ENCODE measurements around the gene TAF4. TPM values are rescaled to one million over a fixed set of nuclear protein-coding genes. Genes with fewer than 3 reads are reported as not detected.

Gene TAF4, protein sequence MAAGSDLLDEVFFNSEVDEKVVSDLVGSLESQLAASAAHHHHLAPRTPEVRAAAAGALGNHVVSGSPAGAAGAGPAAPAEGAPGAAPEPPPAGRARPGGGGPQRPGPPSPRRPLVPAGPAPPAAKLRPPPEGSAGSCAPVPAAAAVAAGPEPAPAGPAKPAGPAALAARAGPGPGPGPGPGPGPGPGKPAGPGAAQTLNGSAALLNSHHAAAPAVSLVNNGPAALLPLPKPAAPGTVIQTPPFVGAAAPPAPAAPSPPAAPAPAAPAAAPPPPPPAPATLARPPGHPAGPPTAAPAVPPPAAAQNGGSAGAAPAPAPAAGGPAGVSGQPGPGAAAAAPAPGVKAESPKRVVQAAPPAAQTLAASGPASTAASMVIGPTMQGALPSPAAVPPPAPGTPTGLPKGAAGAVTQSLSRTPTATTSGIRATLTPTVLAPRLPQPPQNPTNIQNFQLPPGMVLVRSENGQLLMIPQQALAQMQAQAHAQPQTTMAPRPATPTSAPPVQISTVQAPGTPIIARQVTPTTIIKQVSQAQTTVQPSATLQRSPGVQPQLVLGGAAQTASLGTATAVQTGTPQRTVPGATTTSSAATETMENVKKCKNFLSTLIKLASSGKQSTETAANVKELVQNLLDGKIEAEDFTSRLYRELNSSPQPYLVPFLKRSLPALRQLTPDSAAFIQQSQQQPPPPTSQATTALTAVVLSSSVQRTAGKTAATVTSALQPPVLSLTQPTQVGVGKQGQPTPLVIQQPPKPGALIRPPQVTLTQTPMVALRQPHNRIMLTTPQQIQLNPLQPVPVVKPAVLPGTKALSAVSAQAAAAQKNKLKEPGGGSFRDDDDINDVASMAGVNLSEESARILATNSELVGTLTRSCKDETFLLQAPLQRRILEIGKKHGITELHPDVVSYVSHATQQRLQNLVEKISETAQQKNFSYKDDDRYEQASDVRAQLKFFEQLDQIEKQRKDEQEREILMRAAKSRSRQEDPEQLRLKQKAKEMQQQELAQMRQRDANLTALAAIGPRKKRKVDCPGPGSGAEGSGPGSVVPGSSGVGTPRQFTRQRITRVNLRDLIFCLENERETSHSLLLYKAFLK
- 2.7 and 3.0 TPM in 2 replicates for total RNA-seq

DNA sequence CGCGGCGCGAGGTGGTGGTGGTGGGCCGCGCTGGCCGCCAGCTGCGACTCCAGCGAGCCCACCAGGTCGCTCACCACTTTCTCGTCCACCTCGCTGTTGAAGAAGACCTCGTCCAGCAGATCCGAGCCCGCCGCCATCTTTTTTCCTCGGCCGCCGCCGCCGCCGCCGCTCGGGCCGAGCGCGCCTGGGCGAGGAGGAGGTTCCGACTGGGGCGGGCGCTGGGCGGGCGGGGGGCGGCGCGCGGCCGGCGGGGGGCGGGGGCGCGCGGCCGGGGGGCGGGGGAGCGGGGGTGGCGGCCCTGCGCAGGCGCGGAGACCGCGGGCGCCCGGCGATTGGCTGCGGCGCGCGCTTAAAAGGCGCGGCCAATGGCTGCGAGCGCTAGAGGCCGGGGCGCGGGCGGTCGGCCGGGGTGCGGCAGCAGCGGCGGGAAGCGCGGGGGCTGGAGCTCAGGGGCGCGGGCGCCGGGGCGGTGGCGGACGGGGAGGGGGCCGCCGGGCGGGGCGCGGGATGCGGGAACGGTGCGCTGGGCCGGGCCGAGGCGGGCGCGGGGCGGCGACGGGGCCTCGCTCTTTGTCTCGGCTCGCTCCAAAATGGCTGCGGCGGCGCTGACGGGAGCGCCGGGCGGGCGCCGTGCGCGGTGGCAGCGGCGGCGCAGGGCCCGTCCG, at the start of gene TAF4:
TAF4 (minus strand) TSS at position 208 of the 665 bp plus-strand sequence; CDS start at position 137, 71 bp downstream.

Other genes with a start within 250 kb of the TAF4 start
- gene LSM14B, start 56.6 kb upstream of the TAF4 start, total RNA-seq = 44.8 and 47.5 TPM in 2 replicates
- 311 and 391 TPM in 2 replicates for gene PSMA7, start 77.5 kb upstream of the TAF4 start, total RNA-seq
- 8.0 and 11.5 TPM in 2 replicates for gene SS18L1, start 77.9 kb upstream of the TAF4 start, total RNA-seq
- gene MTG2, start 117.1 kb upstream of the TAF4 start, total RNA-seq = 19.9 and 20.7 TPM in 2 replicates
- gene HRH3, start 154.4 kb upstream of the TAF4 start, total RNA-seq = not detected in 2 replicates
- 24.3 and 26.3 TPM in 2 replicates for gene OSBPL2, start 172.6 kb upstream of the TAF4 start, total RNA-seq
- gene ADRM1, start 237.1 kb upstream of the TAF4 start, total RNA-seq = 63.5 and 66.2 TPM in 2 replicates

Measured in bronchial smooth muscle cell (primary cell).